Activated CD4-positive, alpha-beta T cell treated with anti-CD3 and anti-CD28 coated beads, Interleukin-2, amount 10 ng/mL, durations not matched to agents 7 days and 5 days (primary cell): Measurements from ENCODE around the gene TXNDC5. TPM values are rescaled to one million over a fixed set of nuclear protein-coding genes. Genes with fewer than 3 reads are reported as not detected.
A peak's percentile ranks its signal among the peaks of the same experiment; 100 is the strongest.

ENCODE experiments used
- CTCF ChIA-PET: fragments of 350-600 bp; sonication (Branson Sonifier 250); formaldehyde crosslinking; loops from one replicate; lab custom pipeline; 2021; ENCODE audit warnings: antibody characterized with exemption; lab: Charles Lee
- POLR2A ChIA-PET: fragments of 350-600 bp; sonication (Branson Sonifier 250); formaldehyde crosslinking; loops from one replicate; lab custom pipeline; 2021; ENCODE audit warnings: antibody characterized with exemption; lab: Charles Lee
- DNase-seq: peaks from one replicate; pipeline ENCODE4 v3.0.0-alpha.2; 2020
- H3K27ac Mint-ChIP-seq: one replicate; pipeline ENCODE4 v1.8.0; 2021; ENCODE audit warnings: mild to moderate bottlenecking, moderate library complexity, mixed read lengths
- H3K27me3 Mint-ChIP-seq: one replicate; pipeline ENCODE4 v1.8.0; 2021; ENCODE audit warnings: mixed read lengths
- H3K36me3 Mint-ChIP-seq: one replicate; pipeline ENCODE4 v1.8.0; 2021; ENCODE audit warnings: low read depth, mixed read lengths
- H3K4me1 Mint-ChIP-seq: one replicate; pipeline ENCODE4 v1.8.0; 2021; ENCODE audit warnings: mixed read lengths
- H3K4me3 Mint-ChIP-seq: one replicate; pipeline ENCODE4 v1.8.0; 2021; ENCODE audit warnings: mild to moderate bottlenecking, moderate library complexity, mixed read lengths
- H3K9me3 Mint-ChIP-seq: one replicate; pipeline ENCODE4 v1.8.0; 2021; ENCODE audit warnings: mixed read lengths
- total RNA-seq, 2 experiments: library from RNA; stranded (reverse); gene quantifications; one replicate each; pipeline ENCODE4 v1.2.3, GENCODE V29; 2021

TXNDC5 gene
- 10 to 100 TPM; 32.5 to 33.2 TPM for total RNA-seq

- DNase-seq: peak; percentile 71
- Mint-ChIP-seq H3K27ac (peak within 1 kb of the TSS; percentile 34), H3K4me3 (peak within 1 kb of the TSS; percentile 74)
Measured at GRCh38 chr6:7910654-7911344, at the start of gene TXNDC5. Gene TXNDC5, minus strand, starts transcription at chr6:7910788. Its CDS starts 12 bp downstream, at chr6:7910776.

GRCh38 chr6:7960141-7960540 is 49.6 kb upstream of the TXNDC5 start:
- no peak overlapping the region for H3K4me3 Mint-ChIP-seq
- DNase-seq: no peak
- H3K36me3 Mint-ChIP-seq: no peaks in the 10 kb centered on the region
- H3K9me3 Mint-ChIP-seq: no peaks in the 10 kb centered on the region
- ChIA-PET CTCF (interaction anchor here (0.6 to 0.7 kb wide), 2 partner anchors 1550 to 1688 kb away, joined by 3 to 4 read pairs; no protein-coding TSS in a partner anchor), POLR2A (no interaction called here)
- H3K27me3 Mint-ChIP-seq: peaks cover 3% of the 10 kb centered on the region
- peaks cover 3% of the 10 kb centered on the region for H3K4me1 Mint-ChIP-seq
- H3K27ac Mint-ChIP-seq: no peak overlapping the region

More at GRCh38 chr6:7910654-7911344, at the start of gene TXNDC5:
- Mint-ChIP-seq H3K36me3 (no peaks in the 10 kb centered on the region), H3K4me1 (peaks cover 23% of the 10 kb centered on the region), H3K9me3 (no peaks in the 10 kb centered on the region), H3K27me3 (no peaks in the 10 kb centered on the region)
- POLR2A ChIA-PET: no interaction called here
- CTCF ChIA-PET: no interaction called here

- no peak overlapping the region for H3K4me3 Mint-ChIP-seq
- H3K4me1 Mint-ChIP-seq: peaks cover 3% of the 10 kb centered on the region
- peaks cover 3% of the 10 kb centered on the region for H3K27me3 Mint-ChIP-seq
- no peak for DNase-seq
- no peaks in the 10 kb centered on the region for H3K9me3 Mint-ChIP-seq
- CTCF ChIA-PET: interaction anchor here (0.7 kb wide), 1 partner anchor 11 kb away, joined by 3 read pairs; no protein-coding TSS in a partner anchor
- H3K27ac Mint-ChIP-seq: no peak overlapping the region
- no peaks in the 10 kb centered on the region for H3K36me3 Mint-ChIP-seq
- POLR2A ChIA-PET: no interaction called here
Measured at GRCh38 chr6:7959453-7959852, 48.9 kb upstream of the TXNDC5 start.

DNA sequence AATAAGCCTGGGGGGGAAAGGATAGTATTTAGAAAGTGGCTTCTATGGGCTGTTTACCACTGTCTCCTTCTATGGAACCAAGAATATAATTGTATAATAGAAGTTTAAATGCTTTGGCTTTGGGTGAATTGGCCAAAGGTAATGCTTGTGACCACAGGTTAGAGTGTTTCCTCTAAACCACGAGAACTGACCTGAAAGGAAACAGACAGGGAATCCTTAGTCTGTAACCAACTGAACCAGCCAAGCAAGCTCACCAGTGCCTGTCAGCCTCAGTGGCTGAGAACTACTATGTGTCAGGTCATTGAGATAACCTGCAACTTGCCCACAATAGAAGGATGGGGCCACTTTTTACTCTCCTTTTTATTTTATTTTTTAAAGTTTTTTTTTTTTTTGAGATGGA is 47.9 kb upstream of the TXNDC5 start:
- peaks cover 3% of the 10 kb centered on the region for H3K27me3 Mint-ChIP-seq
- peaks cover 3% of the 10 kb centered on the region for H3K4me1 Mint-ChIP-seq
- CTCF ChIA-PET: no interaction called here
- H3K4me3 Mint-ChIP-seq: no peak overlapping the region
- H3K27ac Mint-ChIP-seq: no peak overlapping the region
- no peaks in the 10 kb centered on the region for H3K9me3 Mint-ChIP-seq
- POLR2A ChIA-PET: no interaction called here
- DNase-seq: no peak
- H3K36me3 Mint-ChIP-seq: no peaks in the 10 kb centered on the region

GRCh38 chr6:7956257-7956656 is 45.7 kb upstream of the TXNDC5 start:
- H3K36me3 Mint-ChIP-seq: no peaks in the 10 kb centered on the region
- H3K4me1 Mint-ChIP-seq: no peaks in the 10 kb centered on the region
- POLR2A ChIA-PET: no interaction called here
- H3K27ac Mint-ChIP-seq: no peak overlapping the region
- H3K27me3 Mint-ChIP-seq: no peaks in the 10 kb centered on the region
- CTCF ChIA-PET: no interaction called here
- no peaks in the 10 kb centered on the region for H3K9me3 Mint-ChIP-seq
- no peak for DNase-seq
- no peak overlapping the region for H3K4me3 Mint-ChIP-seq

GRCh38 chr6:7954477-7955200 is 44.1 kb upstream of the TXNDC5 start:
- H3K27me3 Mint-ChIP-seq: no peaks in the 10 kb centered on the region
- ChIA-PET CTCF (no interaction called here), POLR2A (no interaction called here)
- DNase-seq: no peak
- H3K36me3 Mint-ChIP-seq: no peaks in the 10 kb centered on the region
- no peak overlapping the region for H3K4me3 Mint-ChIP-seq
- no peaks in the 10 kb centered on the region for H3K9me3 Mint-ChIP-seq
- no peaks in the 10 kb centered on the region for H3K4me1 Mint-ChIP-seq
- no peak overlapping the region for H3K27ac Mint-ChIP-seq

DNA sequence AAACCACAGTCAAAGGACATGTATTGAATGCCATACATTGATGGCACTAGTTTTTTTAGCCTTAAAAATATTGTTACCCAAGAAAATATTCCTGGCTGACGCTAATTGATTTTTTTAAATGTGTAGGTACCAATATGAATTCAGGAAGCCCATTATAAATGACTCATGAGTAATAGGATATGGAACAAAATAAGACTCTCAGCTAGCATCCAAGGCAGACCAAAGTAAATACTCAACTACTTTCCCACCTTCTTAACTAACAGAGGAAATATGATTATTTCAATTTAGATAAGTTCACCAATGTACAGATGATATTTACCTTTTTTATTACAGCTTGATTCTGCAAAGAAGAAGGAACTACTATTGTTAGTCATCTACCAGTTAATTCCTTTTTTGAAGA is 43.2 kb upstream of the TXNDC5 start:
- Mint-ChIP-seq H3K27ac (no peak overlapping the region), H3K4me1 (no peaks in the 10 kb centered on the region), H3K9me3 (no peaks in the 10 kb centered on the region), H3K36me3 (no peaks in the 10 kb centered on the region), H3K27me3 (no peaks in the 10 kb centered on the region), H3K4me3 (no peak overlapping the region)
- DNase-seq: no peak
- CTCF ChIA-PET: no interaction called here
- POLR2A ChIA-PET: no interaction called here

GRCh38 chr6:7939864-7940228 is 29.3 kb upstream of the TXNDC5 start:
- no peak overlapping the region for H3K27ac Mint-ChIP-seq
- H3K27me3 Mint-ChIP-seq: peaks cover 2% of the 10 kb centered on the region
- DNase-seq: no peak
- no peaks in the 10 kb centered on the region for H3K4me1 Mint-ChIP-seq
- H3K9me3 Mint-ChIP-seq: no peaks in the 10 kb centered on the region
- H3K36me3 Mint-ChIP-seq: no peaks in the 10 kb centered on the region
- ChIA-PET POLR2A (no interaction called here), CTCF (interaction anchor here (0.7 to 1.0 kb wide), 2 partner anchors 15 to 243 kb away, joined by 3 read pairs; no protein-coding TSS in a partner anchor)
- no peak overlapping the region for H3K4me3 Mint-ChIP-seq

DNA sequence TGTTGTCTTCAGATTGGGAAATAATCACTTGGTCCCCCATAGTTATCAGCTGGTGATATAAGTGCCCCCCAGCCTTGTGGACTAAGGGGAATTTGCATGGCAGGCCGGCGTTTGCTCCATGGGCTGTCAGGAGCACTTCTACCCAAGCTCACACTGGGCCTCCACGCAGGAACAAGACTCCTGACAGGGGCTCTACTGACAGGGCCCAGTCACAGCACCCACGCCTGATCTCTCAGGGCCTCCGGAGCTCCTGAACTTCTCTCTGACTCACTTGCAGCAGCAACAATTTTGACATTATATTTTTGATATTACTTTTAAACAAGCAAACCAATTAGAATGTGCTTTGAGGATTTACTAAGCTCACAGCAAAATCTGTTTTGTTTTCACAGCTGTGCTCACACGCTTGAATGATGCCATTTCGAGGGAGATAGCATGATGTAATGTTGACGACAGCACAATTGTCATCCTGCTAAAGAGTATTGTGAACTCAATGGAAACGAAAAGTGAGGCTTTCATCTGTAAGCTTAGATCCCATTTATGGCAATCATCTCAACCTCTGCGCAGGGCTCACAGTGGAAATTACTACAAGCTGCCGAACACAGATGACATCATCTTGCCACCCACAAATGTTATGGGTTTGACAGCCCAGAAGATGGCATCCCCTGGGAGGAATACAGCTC is 28.7 kb upstream of the TXNDC5 start:
- no peak overlapping the region for H3K27ac Mint-ChIP-seq
- H3K9me3 Mint-ChIP-seq: no peaks in the 10 kb centered on the region
- CTCF ChIA-PET: interaction anchor here (0.7 to 1.0 kb wide), 2 partner anchors 14 to 244 kb away, joined by 3 read pairs; no protein-coding TSS in a partner anchor
- H3K4me1 Mint-ChIP-seq: no peaks in the 10 kb centered on the region
- POLR2A ChIA-PET: no interaction called here
- DNase-seq: no peak
- no peak overlapping the region for H3K4me3 Mint-ChIP-seq
- no peaks in the 10 kb centered on the region for H3K36me3 Mint-ChIP-seq
- peaks cover 2% of the 10 kb centered on the region for H3K27me3 Mint-ChIP-seq

DNA sequence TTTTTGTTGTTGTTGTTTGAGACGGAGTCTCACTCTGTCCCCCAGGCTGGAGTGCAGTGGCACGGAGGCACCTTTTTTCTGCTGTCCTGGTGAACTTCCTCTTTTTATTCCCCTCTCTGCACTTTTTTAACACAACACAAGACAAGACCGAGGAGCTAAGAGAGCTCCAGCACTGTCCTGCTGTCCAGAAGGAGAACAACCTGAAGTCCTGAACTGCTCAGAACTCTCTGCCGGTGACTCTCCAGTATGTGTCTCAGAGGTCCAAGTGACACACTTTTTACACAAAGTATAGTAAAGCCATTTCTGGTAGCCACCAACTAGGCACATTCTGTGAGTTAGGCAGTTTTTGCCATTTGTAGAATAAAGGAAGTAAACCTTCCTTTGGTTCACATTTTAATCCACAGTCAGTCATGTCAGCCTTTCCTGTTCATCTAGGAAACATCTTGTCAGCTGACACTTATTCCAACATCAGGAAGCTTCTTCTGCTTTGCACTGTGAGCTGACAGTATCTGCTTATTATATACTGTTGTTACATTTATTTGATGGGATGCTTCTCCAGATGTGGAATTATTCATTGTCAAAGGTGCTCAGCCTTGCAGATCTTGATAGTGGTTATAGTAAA is 28.1 kb upstream of the TXNDC5 start:
- Mint-ChIP-seq H3K4me3 (no peak overlapping the region), H3K27me3 (peaks cover 4% of the 10 kb centered on the region), H3K4me1 (no peaks in the 10 kb centered on the region), H3K27ac (no peak overlapping the region), H3K9me3 (no peaks in the 10 kb centered on the region), H3K36me3 (no peaks in the 10 kb centered on the region)
- ChIA-PET CTCF (interaction anchor here (0.6 kb wide), 1 partner anchor 30 kb away, joined by 3 read pairs; no protein-coding TSS in a partner anchor), POLR2A (no interaction called here)
- DNase-seq: no peak

DNA sequence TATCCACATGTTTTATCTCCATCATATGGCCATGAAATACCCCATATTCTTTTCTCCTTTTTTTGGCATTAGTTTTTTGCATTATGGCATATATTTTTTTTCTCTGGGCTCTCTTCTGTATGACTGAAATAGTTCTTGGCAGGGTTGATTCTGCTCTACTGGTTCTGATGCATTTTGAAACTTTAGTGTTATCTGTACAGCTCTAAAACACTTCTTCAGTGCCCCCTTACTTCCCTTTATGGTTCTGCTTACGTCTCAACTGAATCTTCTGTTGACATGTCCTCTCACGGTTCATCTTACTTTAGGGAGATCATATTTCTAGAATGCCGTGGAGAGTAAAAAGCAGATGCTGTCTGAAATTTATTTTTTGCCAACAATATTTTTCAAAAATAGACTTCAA is 23.2 kb upstream of the TXNDC5 start:
- POLR2A ChIA-PET: no interaction called here
- H3K4me3 Mint-ChIP-seq: no peak overlapping the region
- H3K27me3 Mint-ChIP-seq: peaks cover 16% of the 10 kb centered on the region
- no peak overlapping the region for H3K27ac Mint-ChIP-seq
- no peaks in the 10 kb centered on the region for H3K9me3 Mint-ChIP-seq
- CTCF ChIA-PET: no interaction called here
- DNase-seq: no peak
- H3K4me1 Mint-ChIP-seq: no peaks in the 10 kb centered on the region
- no peaks in the 10 kb centered on the region for H3K36me3 Mint-ChIP-seq

DNA sequence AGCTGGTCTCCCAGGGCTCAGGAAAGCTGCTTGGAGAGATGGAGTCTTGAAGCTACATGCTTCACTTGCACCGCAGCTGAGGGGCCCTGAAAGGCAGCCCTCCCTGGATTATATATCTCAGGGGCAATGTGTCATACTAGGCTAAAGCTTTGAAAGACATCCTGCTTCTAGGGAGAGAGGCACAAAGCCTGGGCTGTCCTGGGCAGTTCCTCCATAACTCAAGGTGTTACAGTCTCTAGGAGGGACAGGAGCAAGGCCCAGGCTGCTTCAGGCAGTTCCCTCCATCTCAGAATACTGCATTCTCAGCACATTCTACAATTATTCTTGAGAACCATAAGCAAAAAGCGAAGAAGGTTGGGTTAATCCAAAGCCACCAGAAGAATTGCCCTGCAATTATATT is 22.0 kb upstream of the TXNDC5 start:
- Mint-ChIP-seq H3K27me3 (peaks cover 22% of the 10 kb centered on the region), H3K4me1 (no peaks in the 10 kb centered on the region), H3K36me3 (no peaks in the 10 kb centered on the region), H3K4me3 (no peak overlapping the region), H3K9me3 (no peaks in the 10 kb centered on the region), H3K27ac (no peak overlapping the region)
- ChIA-PET POLR2A (no interaction called here), CTCF (no interaction called here)
- DNase-seq: no peak
